HepG2 (cell line): ENCODE data around the gene NPC2. TPM values are rescaled to one million over a fixed set of nuclear protein-coding genes. Genes with fewer than 3 reads are reported as not detected.

Experiments
- ATAC-seq: fragments of 200-7000 bp; cut with Tn5 transposase; 3 replicates; pipeline ENCODE4 v1.9.1; 2020; ENCODE audit warnings: mild to moderate bottlenecking, moderate library complexity
- BruUV-seq: library from RNA; stranded (reverse); fragments of 400-500 nt; replicated peaks from 2 replicates; lab custom pipeline; 2021; lab: Mats Ljungman, UMichigan
- CTCF ChIA-PET: fragments of 300-600 bp; formaldehyde crosslinking; extraction: SDS; loops from one replicate; lab custom pipeline; 2021; ENCODE audit warnings: low total read pairs, inconsistent platforms, low intra/inter-chr PET ratio; lab: Yijun Ruan, JAX
- POLR2A ChIA-PET: fragments of 350-600 bp; sonication (Branson Sonifier 250); formaldehyde crosslinking; loops from one replicate; lab custom pipeline; 2020; ENCODE audit warnings: antibody characterized with exemption, inconsistent platforms; lab: Yijun Ruan, JAX
- DNase-seq: peaks from one replicate; pipeline ENCODE4 v3.0.0-alpha.2; 2015; ENCODE audit warnings: low spot score
- FAIRE-seq: peaks from 3 replicates; lab custom pipeline; 2011; peaks lifted over from hg19 to GRCh38; lab: Jason Lieb, UNC
- H2AFZ ChIP-seq: one replicate; pipeline ENCODE4 v1.6.1; 2011; ENCODE audit warnings: low read length, inconsistent platforms
- H3K27ac ChIP-seq: fragments of 300-600 bp; 3 replicates; pipeline ENCODE4 v1.8.0; 2011; ENCODE audit warnings: mixed run types, mild to moderate bottlenecking, mixed read lengths, low read length, inconsistent platforms; ENCODE audit not compliant: insufficient read depth; ENCODE audit errors: extremely low read length
- H3K27me3 ChIP-seq, 2 experiments: fragments of 200-600 bp in 1 of 2; 2 replicates in 1 of 2; 3 replicates in 1 of 2; pipeline versions ENCODE4 v1.6.0 to v1.8.0; 2011; ENCODE audit warnings: low read length in 2 of 2, mild to moderate bottlenecking in 2 of 2, moderate library complexity in 2 of 2, inconsistent platforms in 1 of 2; ENCODE audit not compliant: insufficient read depth in 2 of 2, control insufficient read depth in 1 of 2
- H3K36me3 ChIP-seq, 2 experiments: fragments of 200-600 bp in 1 of 2; replicated peaks in 1 of 2; 2 replicates in 1 of 2; 3 replicates in 1 of 2; pipeline versions ENCODE4 v1.5.1 to v1.8.0; 2011; ENCODE audit warnings: low read length in 2 of 2, inconsistent platforms in 1 of 2; ENCODE audit not compliant: insufficient read depth in 2 of 2, control insufficient read depth in 1 of 2
- H3K4me1 ChIP-seq: 2 replicates; pipeline ENCODE4 v1.5.1; 2012; ENCODE audit warnings: low read length, inconsistent platforms; ENCODE audit not compliant: insufficient read depth
- H3K4me2 ChIP-seq: 2 replicates; pipeline ENCODE4 v1.6.0; 2011; ENCODE audit warnings: low read depth, low read length, inconsistent platforms
- H3K4me3 ChIP-seq, 3 experiments: fragments of 200-600 bp in 1 of 3; sonication (generic), shearing (Covaris generic) in 1 of 3; replicated peaks in 1 of 3; 2 replicates each; pipeline ENCODE4 v1.5.1; 2011 to 2016; ENCODE audit warnings: low read length in 3 of 3, inconsistent platforms in 2 of 3, low read depth in 2 of 3, mild to moderate bottlenecking in 2 of 3, control low read depth in 1 of 3, mixed read lengths in 1 of 3; ENCODE audit not compliant: insufficient read depth in 1 of 3
- H3K79me2 ChIP-seq: one replicate; pipeline ENCODE4 v1.6.1; 2011; ENCODE audit warnings: low read length, inconsistent platforms; ENCODE audit not compliant: insufficient read depth
- H3K9ac ChIP-seq: 2 replicates; pipeline ENCODE4 v1.6.0; 2011; ENCODE audit warnings: mild to moderate bottlenecking, low read depth, low read length, inconsistent platforms; ENCODE audit not compliant: insufficient read depth
- H3K9me3 ChIP-seq: 2 replicates; pipeline ENCODE4 v1.5.1; 2012; ENCODE audit warnings: mild to moderate bottlenecking, low read length
- H4K20me1 ChIP-seq: 2 replicates; pipeline ENCODE4 v1.6.0; 2011; ENCODE audit warnings: inconsistent platforms, mild to moderate bottlenecking, low read length, moderate library complexity; ENCODE audit not compliant: insufficient read depth
- ZHX2 ChIP-seq, 2 experiments: sonication (generic) in 1 of 2; formaldehyde crosslinking in 1 of 2; IDR thresholded peaks; 2 replicates each; pipeline versions ENCODE4 v1.6.1 to v1.9.0; 2014 to 2022; ENCODE audit warnings: antibody characterized with exemption in 1 of 2, borderline replicate concordance in 1 of 2, inconsistent platforms in 1 of 2, low read depth in 1 of 2, missing genetic modification reagents in 1 of 2
- WGBS: methylation state at CpG from one replicate; pipeline ENCODE4 v1.1.6; 2017; ENCODE audit warnings: low lambda C conversion rate; 5-methylcytosine and 5-hydroxymethylcytosine counted together
- in situ Hi-C: cut with HindIII; loops from 2 replicates; pipeline ENCODE4 v1.10.0; 2017; ENCODE audit warnings: low pct_unique_long_range_greater_than_20kb; ENCODE audit not compliant: extremely low pct_ligation_motif_present
- intact Hi-C: fragments of 100-400 bp; cut with micrococcal nuclease; formaldehyde crosslinking; loops from one replicate; pipeline ENCODE4 v1.10.0; 2022; ENCODE audit not compliant: unreplicated experiment
- polyA plus RNA-seq, 8 experiments: library from polyadenylated mRNA; depleted of rRNA in 3 of 8; stranded (reverse) in 7 of 8; unstranded in 1 of 8; fragments of >200 nt; fragmentation: Illumina TruSeq in 4 of 8; extraction: Trizol in 4 of 8; gene quantifications; 2 replicates each; pipeline versions ENCODE4 v1.2.1 to v1.2.3, GENCODE V29; 2011 to 2016; ENCODE audit warnings: low read depth in 4 of 8, missing spikeins in 1 of 8, mixed read lengths in 1 of 8; ENCODE audit not compliant: insufficient read depth in 1 of 8
- total RNA-seq, 5 experiments: library from RNA; depleted of rRNA; stranded (reverse); fragments of >200 nt; fragmentation: Illumina TruSeq; extraction: Trizol; gene quantifications; 2 replicates each; pipeline ENCODE4 v1.2.3, GENCODE V29; 2016; ENCODE audit warnings: low read depth in 1 of 5

The NPC2 gene
- total and polyA plus RNA-seq, 2 of the 13 experiments (the other 11 are each of a cell fraction or from before 2014, with no cell fraction given): 132 to 164 TPM

GRCh38 chr14:74519316-74520074 is 26.4 kb upstream of the NPC2 start:
- no peak overlapping the region for H2AFZ ChIP-seq
- no peak overlapping the region for H3K4me3 ChIP-seq
- H3K9me3 ChIP-seq: no peaks in the 10 kb centered on the region
- H3K79me2 ChIP-seq: no peaks in the 10 kb centered on the region
- H3K36me3 ChIP-seq: no peaks in the 10 kb centered on the region
- ChIA-PET CTCF (no interaction called here), POLR2A (no interaction called here)
- no peak overlapping the region for H3K4me2 ChIP-seq
- 27% methylated on average over 5 of the region's 6 CpGs for WGBS
- intact Hi-C loops: no loop called here
- FAIRE-seq (no peak), DNase-seq (no peak), ATAC-seq (no peak)
- H3K9ac ChIP-seq: no peak overlapping the region
- H3K27me3 ChIP-seq: peaks cover 0 to 8% of the 10 kb centered on the region in 2 experiments; a peak in 2 of 5 replicates
- BruUV-seq: no TSS peak
- H4K20me1 ChIP-seq: no peaks in the 10 kb centered on the region
- peaks cover 20% of the 10 kb centered on the region for H3K4me1 ChIP-seq
- TF ChIP-seq ZHX2 (IDR thresholded peaks at IDR 0.05; ENCODE audit: low read depth) (no peak), ZHX2 (CRISPR knock-in tag; IDR thresholded peaks at IDR 0.05; ENCODE audit: borderline replicate concordance) (no peak)
- H3K27ac ChIP-seq: no peak overlapping the region
- in situ Hi-C loops: no loop called here
